Cardiac muscle cell (in vitro differentiated cells and primary cell): ENCODE data around the gene SMARCAD1. TPM values are rescaled to one million over a fixed set of nuclear protein-coding genes. Genes with fewer than 3 reads are reported as not detected.

Experiments
- DNase-seq, 2 donors: peaks; one replicate each; pipeline versions ENCODE4 v3.0.0 to v3.0.0-alpha.2; 2010 to 2017; ENCODE audit warnings: low read depth in 1 of 2, low spot score in 1 of 2
- H3K27ac ChIP-seq: fragments of 200-600 bp; sonication (generic); 2 replicates; pipeline ENCODE4 v1.5.1; 2016
- H3K27me3 ChIP-seq: fragments of 200-600 bp; sonication (generic); 2 replicates; pipeline ENCODE4 v1.6.0; 2016; ENCODE audit warnings: control low read depth
- H3K36me3 ChIP-seq: fragments of 200-600 bp; sonication (generic); 2 replicates; pipeline ENCODE4 v1.5.1; 2016; ENCODE audit warnings: control low read depth
- H3K4me1 ChIP-seq: fragments of 200-600 bp; sonication (generic); 2 replicates; pipeline ENCODE4 v1.8.1; 2017; ENCODE audit warnings: low read depth, mild to moderate bottlenecking, mixed run types
- H3K4me3 ChIP-seq: fragments of 200-600 bp; sonication (generic); 2 replicates; pipeline ENCODE4 v1.5.1; 2016; ENCODE audit warnings: mild to moderate bottlenecking
- H3K9me3 ChIP-seq: fragments of 200-600 bp; sonication (generic); 2 replicates; pipeline ENCODE4 v1.5.1; 2017; ENCODE audit warnings: low read depth, mild to moderate bottlenecking, control low read depth
- polyA plus RNA-seq: library from polyadenylated mRNA; unstranded; fragments of >200 nt; fragmentation: Nextera tagmentation; extraction: Ambion mirVana; gene quantifications from 2 replicates; pipeline ENCODE4 v1.2.1, GENCODE V29; 2016
- total RNA-seq: library from RNA; depleted of rRNA; stranded (reverse); fragments of >200 nt; gene quantifications from 2 replicates; pipeline ENCODE4 v1.2.3, GENCODE V29; 2016
- TF ChIP-seq, protein P1 (sequence below): IDR thresholded peaks from 2 replicates; pipeline ENCODE4 v1.5.1; 2012; ENCODE audit warnings: low read depth, mild to moderate bottlenecking, low read length

Gene SMARCAD1, protein sequence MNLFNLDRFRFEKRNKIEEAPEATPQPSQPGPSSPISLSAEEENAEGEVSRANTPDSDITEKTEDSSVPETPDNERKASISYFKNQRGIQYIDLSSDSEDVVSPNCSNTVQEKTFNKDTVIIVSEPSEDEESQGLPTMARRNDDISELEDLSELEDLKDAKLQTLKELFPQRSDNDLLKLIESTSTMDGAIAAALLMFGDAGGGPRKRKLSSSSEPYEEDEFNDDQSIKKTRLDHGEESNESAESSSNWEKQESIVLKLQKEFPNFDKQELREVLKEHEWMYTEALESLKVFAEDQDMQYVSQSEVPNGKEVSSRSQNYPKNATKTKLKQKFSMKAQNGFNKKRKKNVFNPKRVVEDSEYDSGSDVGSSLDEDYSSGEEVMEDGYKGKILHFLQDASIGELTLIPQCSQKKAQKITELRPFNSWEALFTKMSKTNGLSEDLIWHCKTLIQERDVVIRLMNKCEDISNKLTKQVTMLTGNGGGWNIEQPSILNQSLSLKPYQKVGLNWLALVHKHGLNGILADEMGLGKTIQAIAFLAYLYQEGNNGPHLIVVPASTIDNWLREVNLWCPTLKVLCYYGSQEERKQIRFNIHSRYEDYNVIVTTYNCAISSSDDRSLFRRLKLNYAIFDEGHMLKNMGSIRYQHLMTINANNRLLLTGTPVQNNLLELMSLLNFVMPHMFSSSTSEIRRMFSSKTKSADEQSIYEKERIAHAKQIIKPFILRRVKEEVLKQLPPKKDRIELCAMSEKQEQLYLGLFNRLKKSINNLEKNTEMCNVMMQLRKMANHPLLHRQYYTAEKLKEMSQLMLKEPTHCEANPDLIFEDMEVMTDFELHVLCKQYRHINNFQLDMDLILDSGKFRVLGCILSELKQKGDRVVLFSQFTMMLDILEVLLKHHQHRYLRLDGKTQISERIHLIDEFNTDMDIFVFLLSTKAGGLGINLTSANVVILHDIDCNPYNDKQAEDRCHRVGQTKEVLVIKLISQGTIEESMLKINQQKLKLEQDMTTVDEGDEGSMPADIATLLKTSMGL
- total RNA-seq (17.2 and 20.6 TPM in 2 replicates), polyA plus RNA-seq (16.8 and 19.4 TPM in 2 replicates)

DNA sequence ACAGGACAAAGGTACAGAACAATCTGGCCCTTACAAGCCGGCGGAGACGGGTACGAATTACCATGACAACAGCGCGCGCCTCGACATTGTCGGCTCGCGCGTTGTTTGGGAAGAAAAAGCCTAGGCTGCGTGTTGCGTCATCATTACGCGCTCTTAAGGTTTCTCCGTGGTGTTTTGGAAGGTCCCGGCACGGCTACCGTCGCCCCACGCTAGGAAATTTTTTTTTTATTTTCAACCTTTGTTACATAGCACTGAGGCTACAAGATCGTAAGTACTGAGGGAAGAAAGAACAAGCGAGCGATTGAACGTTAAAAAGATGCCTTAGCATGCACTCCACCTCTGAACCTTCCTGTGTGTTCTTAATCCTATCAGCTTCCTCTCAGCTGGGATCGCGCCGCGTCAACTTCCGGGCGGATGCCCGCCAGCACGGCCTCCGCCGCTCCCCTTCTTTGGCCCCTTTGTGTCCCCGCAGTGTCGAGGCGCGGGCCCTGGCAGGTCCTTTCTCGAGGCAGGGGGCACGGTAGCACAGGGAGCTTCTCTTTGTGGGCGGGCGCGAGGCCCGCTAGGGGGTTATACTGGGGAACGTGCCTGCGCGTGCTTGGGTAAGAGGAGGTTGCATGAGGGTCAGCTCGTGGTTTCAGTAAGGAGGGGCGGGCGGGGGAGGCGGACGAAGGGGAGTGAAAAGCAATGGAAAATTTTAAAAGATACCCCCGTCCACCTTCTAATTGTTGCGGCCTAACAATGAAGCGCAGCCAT lies at the start of gene SMARCAD1:
SMARCAD1 (plus strand) TSS at position 397 of the 756 bp plus-strand sequence. CDS start 530 bp downstream, outside the sequence.
- peak within 1 kb of the TSS; percentile 72 for H3K4me3 ChIP-seq
- H3K27ac ChIP-seq: peak within 1 kb of the TSS; percentile 95
- peaks cover 8% of the 10 kb centered on the region for H3K4me1 ChIP-seq
- no peaks in the 10 kb centered on the region for H3K9me3 ChIP-seq
- TF ChIP-seq, protein P1, sequence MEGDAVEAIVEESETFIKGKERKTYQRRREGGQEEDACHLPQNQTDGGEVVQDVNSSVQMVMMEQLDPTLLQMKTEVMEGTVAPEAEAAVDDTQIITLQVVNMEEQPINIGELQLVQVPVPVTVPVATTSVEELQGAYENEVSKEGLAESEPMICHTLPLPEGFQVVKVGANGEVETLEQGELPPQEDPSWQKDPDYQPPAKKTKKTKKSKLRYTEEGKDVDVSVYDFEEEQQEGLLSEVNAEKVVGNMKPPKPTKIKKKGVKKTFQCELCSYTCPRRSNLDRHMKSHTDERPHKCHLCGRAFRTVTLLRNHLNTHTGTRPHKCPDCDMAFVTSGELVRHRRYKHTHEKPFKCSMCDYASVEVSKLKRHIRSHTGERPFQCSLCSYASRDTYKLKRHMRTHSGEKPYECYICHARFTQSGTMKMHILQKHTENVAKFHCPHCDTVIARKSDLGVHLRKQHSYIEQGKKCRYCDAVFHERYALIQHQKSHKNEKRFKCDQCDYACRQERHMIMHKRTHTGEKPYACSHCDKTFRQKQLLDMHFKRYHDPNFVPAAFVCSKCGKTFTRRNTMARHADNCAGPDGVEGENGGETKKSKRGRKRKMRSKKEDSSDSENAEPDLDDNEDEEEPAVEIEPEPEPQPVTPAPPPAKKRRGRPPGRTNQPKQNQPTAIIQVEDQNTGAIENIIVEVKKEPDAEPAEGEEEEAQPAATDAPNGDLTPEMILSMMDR: no peak
- peak; percentile 96 to 98 for DNase-seq
- H3K36me3 ChIP-seq: peaks cover 15% of the 10 kb centered on the region
- no peaks in the 10 kb centered on the region for H3K27me3 ChIP-seq

DNA sequence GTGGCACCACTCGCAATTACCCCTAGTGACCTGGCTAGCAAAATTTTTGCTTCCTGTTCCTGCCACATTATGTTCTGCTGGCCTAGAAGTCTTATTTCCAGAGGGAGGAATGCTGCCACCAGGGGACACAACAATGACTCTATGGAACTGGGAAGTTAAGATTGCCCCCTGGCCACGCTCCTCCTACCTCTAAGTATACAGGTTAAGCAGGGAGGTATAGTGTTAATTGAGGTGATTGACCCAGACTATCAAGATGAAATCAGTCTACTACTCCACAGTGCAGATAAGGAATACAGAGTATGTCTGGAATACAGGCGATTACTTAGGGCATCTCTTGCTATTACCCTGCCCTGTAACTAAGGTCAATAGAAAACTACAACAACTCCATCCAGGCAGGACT lies 48.8 kb upstream of the SMARCAD1 start:
- no peak overlapping the region for H3K4me3 ChIP-seq
- no peak for DNase-seq
- TF ChIP-seq, protein P1: no peak
- no peaks in the 10 kb centered on the region for H3K27me3 ChIP-seq
- no peaks in the 10 kb centered on the region for H3K36me3 ChIP-seq
- no peaks in the 10 kb centered on the region for H3K4me1 ChIP-seq
- H3K9me3 ChIP-seq: no peaks in the 10 kb centered on the region
- H3K27ac ChIP-seq: no peak overlapping the region

DNA sequence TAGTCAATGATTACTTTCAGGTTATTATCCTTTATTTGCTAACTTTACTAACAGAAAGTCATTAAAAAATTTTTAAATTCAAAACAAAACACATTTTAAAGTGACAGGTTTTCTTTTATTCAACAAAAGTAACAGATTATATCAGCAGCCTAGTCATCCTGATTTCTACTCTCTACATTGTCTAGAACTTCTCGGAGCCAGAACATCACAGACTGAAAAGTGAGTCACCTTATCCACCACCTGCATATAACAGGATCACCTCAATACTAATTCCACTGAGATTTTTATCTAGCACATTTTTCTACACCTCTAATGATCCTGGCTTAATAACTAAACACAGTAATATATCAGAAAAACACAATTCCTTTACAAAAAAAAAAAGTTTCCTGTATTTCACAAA lies 47.9 kb upstream of the SMARCAD1 start:
- no peak for DNase-seq

DNA sequence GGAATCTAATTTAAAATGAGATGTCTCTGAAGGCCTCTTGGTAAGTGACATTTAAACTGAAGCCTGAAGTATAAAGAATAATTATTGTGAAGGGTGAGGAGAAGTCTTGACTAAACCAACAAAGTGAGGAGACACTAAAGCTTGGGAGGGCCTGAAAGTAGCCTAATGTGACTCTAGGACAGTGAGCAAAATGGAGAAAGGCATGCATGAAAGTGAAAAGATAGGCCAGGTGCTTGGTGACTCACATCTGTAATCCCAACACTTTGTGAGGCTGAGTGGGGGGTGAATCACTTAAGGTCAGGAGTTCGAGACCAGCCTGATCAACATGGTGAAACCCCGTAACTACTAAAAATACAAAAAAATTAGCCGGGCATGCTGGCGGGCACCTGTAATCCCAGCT lies 46.9 kb upstream of the SMARCAD1 start:
- no peaks in the 10 kb centered on the region for H3K27me3 ChIP-seq
- TF ChIP-seq, protein P1: no peak

More for the DNA sequence above, 47.9 kb upstream of the SMARCAD1 start:
- no peak overlapping the region for H3K4me3 ChIP-seq
- H3K27ac ChIP-seq: no peak overlapping the region
- H3K4me1 ChIP-seq: no peaks in the 10 kb centered on the region
- H3K36me3 ChIP-seq: no peaks in the 10 kb centered on the region
- H3K9me3 ChIP-seq: no peaks in the 10 kb centered on the region
- no peaks in the 10 kb centered on the region for H3K27me3 ChIP-seq
- TF ChIP-seq, protein P1: no peak

DNA sequence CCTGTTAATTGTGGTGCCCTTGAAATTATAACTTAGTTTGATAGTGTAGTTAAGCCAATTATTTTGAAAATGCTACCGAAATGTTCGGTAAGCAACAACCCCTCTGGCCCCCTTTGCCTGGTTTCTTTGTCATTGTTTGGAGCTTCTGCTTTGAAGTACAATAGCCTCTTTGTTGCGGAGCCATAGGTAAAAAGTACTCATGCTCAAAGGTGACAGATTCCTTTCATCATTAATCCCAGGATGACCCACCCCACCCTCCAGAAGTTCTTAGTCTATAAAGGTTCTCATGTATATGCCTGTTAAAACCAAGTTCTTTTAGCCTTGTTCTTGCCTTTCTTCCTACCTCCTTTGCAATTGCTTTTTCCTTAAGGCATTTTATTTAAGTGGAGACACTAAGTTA lies 42.4 kb upstream of the SMARCAD1 start:
- Histone ChIP-seq H3K36me3 (no peaks in the 10 kb centered on the region), H3K9me3 (no peaks in the 10 kb centered on the region), H3K4me3 (no peak overlapping the region), H3K27me3 (no peaks in the 10 kb centered on the region), H3K27ac (no peak overlapping the region), H3K4me1 (no peaks in the 10 kb centered on the region)
- no peak for DNase-seq
- TF ChIP-seq, protein P1: no peak

More for the DNA sequence above, 46.9 kb upstream of the SMARCAD1 start:
- no peak for DNase-seq
- Histone ChIP-seq H3K27ac (no peak overlapping the region), H3K36me3 (no peaks in the 10 kb centered on the region), H3K4me1 (no peaks in the 10 kb centered on the region), H3K4me3 (no peak overlapping the region), H3K9me3 (no peaks in the 10 kb centered on the region)
